Fibroblast of skin of back (primary cell): ENCODE results near the gene TAPT1. TPM values are rescaled to one million over a fixed set of nuclear protein-coding genes. Genes with fewer than 3 reads are reported as not detected.

Experiments
- DNase-seq: peaks from one replicate; pipeline ENCODE4 v3.0.0-alpha.2; 2013
- polyA plus RNA-seq, 2 experiments: library from polyadenylated mRNA; unstranded; fragments of 120-200 nt; gene quantifications; one replicate each; pipeline ENCODE4 v1.2.1, GENCODE V29; 2013; ENCODE audit not compliant: insufficient read length in 2 of 2

Gene TAPT1, protein sequence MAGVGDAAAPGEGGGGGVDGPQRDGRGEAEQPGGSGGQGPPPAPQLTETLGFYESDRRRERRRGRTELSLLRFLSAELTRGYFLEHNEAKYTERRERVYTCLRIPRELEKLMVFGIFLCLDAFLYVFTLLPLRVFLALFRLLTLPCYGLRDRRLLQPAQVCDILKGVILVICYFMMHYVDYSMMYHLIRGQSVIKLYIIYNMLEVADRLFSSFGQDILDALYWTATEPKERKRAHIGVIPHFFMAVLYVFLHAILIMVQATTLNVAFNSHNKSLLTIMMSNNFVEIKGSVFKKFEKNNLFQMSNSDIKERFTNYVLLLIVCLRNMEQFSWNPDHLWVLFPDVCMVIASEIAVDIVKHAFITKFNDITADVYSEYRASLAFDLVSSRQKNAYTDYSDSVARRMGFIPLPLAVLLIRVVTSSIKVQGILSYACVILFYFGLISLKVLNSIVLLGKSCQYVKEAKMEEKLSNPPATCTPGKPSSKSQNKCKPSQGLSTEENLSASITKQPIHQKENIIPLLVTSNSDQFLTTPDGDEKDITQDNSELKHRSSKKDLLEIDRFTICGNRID
- 11.9 TPM for polyA plus RNA-seq (2013, experiment 1 of 2; ENCODE audit: insufficient read length)
- polyA plus RNA-seq (2013, experiment 2 of 2; ENCODE audit: insufficient read length), result 12.0 TPM

DNA sequence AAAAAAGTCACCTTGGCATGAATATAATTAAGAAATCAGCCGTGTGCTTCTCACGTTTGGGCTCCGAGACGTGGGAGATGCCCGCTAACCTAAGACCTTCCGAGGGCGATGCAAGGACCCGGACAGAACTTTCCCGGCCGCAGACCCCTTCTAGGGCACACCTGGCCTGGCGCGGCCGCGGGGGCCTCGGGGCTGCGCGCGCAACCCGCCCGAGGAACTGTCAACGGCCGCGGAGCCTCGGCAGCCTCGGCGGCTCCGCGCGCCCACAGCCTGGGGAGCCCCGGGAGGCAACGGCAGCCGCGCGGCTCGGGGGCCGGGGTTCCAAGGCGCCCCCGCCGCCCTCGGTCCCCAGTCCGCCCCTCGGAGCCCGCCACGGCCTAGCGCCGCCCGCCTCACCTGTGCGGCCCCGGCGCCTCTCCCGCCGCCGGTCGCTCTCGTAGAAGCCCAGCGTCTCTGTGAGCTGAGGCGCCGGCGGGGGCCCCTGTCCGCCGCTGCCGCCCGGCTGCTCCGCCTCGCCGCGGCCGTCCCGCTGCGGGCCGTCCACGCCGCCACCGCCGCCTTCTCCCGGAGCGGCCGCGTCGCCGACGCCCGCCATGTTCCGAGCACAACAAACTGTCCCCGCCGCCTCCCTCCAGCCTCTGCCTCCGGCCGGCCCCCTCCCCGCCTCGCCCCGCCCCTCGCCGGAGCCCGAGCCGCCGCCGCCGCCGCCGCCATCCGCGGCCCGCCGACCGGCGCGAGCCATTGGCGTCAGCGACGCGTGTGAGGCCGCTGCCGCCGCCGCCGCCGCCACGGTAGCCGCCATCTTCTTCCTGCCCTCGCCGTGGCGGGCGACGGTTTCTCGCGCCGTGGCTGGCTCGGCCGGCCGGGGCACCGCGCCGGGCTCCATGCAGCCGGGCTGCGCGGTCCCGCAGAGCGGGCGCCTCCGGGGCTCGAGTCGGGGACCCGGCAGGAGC is at the start of gene TAPT1:
TSS of gene TAPT1 (minus strand) at position 609 of the 953 bp plus-strand sequence. CDS start at position 595, 14 bp downstream.
- DNase-seq, result peak; percentile 76

DNA sequence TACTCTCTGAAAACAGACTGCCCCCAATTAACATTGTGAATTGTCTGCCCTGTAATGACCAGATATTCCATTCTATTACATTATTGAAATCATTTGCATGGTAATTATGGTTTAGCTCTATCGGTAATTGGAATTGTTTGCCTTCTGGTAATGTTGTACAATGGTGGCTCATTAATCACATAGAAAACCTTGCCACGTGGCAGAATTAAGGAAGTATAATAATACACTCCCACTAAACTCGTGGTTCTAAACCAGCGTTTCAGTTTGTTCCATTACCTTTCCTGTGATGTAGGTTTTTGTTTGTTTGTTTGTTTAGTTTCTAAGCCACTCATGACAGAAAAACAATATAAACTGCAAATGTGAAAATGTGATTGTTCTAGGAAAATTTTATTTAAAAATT is 45.1 kb upstream of the TAPT1 start:
- DNase-seq, result no peak

DNA sequence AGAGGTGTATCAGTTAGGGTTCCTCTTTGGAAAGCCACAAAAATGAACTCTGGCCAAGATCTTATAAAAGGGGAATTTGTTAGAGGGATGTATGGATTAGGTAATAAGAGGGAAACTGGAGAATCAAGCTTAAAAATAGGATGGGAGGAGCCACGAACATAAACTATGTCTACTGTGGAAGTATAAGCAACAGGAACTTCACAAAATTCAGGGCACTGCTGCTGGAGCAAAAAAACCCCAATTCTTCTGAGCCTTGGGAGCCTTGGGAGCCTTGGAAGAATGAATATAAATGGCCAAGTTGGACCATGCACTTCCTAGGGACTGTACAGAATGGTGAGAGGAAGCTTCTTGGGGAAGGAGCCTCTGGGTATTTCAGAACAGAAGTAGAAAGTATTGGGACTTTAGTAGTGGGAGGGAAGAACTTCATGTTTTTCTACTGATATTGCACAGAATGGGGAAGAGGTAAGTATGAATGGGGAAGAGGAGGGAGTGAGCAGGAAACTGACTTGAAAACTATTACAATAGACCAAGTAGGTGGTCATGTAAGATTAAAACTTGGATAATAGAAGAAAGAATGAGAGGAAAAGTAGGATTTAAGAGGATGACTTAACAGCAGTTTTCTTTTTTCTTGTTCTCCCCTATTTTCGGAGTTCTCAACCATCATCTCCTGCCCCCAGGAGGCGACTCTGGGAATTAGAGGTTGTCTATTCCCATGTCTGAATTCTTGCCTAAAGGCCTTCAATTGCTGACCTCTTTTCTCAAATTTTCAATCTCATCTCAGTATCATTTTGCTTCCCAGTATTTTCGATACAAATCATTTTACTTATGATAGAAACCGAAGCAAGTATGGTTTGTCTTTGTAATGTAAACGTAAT is 44.4 kb upstream of the TAPT1 start:
- DNase-seq, result no peak

DNA sequence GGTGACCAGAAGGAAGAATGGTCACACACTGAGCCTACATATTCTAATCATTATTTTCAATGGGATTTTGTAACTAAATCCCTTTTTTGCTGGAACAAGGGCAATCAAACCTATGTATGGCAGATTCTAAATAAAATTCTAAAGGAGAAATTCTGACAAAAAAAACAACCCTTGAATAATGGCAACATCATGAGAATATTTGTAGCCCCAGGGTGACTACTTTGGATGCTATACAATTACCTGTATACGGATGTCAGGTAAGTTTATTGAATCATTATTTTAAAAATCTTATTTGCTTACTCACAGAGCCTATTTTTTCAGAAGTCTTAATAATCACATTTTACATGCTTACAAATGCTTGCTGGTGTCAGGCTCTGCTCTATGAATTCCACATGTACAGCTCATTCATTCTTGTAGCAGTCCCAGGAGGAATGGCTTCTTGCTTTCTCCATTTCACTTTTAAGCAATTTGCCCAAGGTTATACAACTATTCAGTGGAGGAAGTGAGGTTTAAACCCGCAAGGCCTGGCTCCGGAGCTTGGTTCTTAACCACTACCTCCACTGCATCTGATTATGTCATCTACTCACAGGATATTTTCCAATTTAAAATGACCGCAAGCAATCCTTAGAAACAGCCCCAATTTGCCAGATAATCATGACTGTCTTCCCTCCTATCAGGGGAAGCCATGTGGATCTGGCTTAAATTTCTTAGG is 43.6 kb upstream of the TAPT1 start:
- DNase-seq, result peak; percentile 97

DNA sequence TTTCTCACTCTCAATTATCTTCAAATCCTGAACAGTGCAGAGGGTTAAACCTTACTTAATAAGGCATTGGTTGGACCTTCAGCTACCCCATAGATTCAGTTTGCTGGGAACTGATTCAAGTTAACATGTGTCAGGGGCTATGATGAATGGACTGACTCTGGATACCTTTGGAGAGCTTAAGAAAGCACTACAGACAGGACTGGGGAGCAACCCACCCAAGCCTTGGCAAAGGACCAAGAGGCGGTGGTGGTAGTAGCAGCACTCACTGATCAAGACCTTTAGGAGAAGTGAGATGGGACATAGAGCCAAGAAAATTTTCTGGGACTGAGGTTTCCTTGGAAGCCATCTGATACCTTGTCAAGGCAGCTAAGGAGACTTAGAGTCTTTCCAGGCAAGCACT is 43.0 kb upstream of the TAPT1 start:
- no peak for DNase-seq

DNA sequence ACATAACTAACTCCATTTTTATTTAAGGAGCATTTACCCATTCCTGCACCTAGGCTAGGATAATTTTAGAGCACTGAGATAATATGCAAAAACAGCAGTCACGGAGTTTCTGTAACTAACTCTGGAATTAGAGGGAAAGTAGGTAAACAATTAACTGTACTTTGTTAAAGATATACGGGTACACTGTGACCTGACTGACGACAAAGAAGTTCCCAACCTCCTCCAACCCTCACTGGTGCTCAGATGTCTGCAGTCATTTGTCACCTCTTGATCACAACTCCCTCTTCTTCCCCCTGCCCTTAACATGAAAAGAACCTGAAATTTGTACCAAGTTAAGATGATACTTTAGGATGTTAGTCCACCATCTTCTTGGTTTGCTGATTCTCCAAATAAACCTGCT is 42.0 kb upstream of the TAPT1 start:
- no peak for DNase-seq

DNA sequence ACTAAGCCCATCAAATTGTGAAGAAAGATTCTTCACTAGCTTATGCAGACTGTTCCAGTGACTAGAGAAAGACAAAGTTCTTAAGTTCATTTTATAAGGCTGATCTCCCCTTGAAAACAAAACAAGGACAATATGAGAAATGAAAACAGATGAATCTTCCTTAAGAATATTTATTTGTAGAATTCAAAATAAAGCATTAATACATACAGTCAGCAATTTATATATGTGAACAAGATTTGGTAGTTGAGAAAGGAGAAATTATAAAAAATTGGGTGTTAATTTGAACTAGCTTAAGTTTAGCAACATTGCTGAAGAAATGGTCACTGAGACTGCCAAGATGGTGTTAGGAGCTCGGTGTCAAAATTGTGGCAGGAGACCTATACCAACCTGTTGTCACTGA is 41.4 kb upstream of the TAPT1 start:
- no peak for DNase-seq

DNA sequence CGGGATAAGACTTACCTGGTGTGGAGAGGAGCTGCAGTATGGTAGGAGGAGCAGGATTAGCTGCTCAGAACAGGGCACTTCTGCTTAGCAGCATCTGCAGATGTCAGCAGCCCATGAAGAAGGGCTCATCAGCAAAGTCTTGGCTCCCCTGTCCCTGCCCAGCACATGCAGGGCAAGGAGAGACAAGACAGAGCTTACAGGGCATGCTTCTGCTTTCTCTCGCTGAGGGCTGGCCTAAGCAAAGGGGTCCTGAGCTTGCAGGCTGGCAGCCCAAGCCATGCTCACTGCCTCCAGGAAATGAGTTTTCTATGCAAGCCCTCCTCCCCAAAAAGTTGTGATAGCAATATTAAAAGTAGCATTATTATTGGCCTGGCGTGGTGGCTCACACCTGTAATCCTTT is 39.5 kb upstream of the TAPT1 start:
- DNase-seq, result no peak

DNA sequence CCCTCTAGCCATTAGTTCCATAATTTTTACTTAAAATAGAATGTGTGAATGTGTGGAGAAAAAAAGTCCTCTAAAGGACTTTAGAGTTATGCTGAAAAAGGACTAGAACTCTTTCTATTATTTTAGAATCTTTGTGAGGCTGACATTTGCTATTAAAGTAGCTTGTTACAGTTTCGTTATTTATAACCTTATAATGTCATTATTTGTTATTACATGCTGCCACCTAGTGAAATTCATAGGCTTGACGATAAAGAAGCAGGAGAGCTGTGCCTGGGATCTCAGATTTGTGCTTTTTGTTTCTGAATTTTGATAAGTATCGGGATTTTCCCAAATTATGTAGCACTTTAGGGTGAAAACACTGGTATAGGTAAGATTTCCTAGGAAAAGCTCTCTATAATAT is 38.5 kb upstream of the TAPT1 start:
- DNase-seq, result peak; percentile 51

DNA sequence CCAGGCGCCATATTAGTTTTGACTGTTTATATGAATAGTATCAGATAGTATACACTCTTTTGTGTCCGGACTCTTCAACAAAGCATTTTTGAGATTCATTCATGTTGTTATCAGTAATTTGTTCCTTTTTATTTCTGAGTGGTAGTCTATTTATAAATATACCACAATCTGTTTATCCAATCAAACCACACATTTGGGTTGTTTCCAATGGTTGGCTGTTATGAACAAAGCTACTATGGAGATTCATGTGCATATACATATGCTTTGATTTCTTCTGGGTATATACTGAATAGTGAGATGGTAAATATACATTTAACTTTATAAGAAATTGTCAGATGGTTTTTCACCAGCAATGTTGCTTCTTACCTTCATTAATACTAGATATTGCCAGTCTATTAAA is 36.8 kb upstream of the TAPT1 start:
- DNase-seq, result no peak

DNA sequence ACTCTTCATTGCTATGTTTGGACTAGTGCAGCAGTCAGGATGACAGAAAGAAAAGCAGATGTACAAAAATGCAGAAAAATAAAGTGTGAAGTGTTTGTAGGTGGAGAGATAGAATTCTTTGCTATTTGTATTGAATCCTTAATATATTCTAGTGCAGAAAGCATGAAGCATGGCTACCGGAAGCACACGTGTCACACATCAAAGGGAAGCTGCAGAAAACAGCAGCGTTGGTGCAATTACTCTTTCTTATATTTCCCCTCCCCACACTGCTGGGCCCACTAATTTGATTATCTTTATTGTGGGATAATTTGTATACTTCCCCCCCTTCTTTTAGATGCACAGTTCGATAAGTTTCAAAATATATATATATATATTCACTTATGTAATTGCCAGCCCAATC is 35.9 kb upstream of the TAPT1 start:
- DNase-seq, result no peak

DNA sequence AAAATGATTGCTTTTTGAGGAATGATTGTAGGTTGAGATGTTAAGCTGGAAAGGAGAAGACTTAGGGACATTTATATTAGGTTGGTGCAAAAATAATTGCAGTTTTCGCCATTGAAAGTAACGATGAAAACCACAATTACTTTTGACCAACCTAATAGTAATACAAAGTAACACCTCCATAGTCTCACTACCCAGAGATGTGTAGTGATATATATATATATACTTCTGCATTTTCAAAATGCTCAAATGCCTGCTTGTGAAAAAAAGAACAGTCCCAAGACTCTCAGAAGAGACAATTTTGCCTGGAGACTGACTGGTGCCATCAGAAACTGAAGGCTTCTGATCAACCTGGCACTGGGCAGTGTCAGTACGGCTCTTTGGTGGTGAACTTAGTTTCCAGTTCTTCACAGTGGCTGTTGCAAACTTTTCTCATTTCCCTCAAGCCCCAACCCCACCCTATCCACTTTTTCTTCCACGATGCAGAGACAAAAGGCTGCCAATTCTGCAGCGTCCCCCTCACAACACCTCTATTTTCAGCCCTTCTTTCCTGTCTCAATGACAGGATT is 35.1 kb upstream of the TAPT1 start:
- DNase-seq, result no peak

DNA sequence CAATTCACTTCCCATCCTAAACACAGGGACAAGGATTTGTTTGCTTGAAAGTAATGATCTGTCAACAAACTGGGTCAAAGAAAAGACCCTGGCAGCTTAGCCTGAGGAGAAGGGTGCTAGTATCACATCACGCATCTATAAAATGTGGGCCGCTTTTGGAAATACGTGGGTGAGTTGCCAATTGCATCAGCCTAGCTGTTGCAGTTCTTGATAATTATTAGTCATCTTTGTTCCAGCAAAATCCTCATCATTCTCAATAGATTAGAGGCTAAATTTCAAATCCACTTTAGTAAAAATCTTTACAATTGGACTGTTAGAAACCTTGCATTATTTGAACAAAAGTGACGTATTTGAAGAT is 33.6 kb upstream of the TAPT1 start:
- DNase-seq, result no peak

DNA sequence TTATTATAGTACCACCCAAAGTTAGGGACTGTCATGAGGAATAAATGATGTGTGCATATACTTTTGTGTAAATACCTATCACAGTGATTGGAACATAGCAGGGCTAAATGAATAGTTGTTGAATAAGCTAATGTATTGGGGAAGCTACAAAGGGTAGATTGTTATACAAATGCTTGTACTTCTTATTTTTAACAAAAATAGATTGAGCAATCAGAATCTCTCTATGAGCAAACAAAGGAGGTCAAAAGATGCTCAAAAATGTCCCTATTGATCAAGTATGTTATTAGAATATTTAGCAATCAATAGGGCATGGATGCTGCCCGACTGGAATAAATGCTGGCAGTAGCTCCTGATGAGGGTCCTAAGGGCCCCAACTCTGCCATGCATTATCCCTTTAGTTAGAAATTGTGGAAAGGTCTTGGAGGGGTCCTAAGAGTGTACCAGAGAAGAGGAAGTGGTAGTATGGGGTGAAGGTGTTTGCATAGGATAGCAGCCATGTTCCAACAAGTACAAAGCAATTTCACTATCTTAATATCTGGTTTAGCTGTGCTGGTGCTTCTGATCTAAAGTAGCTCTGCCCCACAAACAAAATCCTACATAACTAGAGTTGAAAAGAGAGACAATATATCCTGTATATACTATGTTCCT is 33.1 kb upstream of the TAPT1 start:
- DNase-seq, result no peak

DNA sequence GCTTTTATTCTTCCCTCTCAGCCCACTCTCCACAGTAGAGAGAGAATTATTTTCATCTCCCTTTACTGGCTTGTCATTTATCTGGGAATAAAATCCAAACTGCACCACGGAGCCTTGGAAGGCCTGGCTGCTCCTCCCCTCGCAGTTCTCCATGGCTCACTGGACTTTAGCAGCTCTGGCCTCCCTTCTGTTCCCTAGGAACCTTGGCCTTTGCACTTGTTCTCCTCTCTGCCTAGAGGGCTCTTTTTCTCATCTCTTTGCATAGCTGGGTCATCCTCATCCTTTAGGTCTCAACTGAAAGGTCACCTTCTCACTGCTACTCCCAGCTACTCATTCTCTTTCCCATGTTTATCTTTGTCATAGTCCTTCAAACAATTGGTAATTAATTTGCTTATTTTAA is 31.3 kb upstream of the TAPT1 start:
- DNase-seq, result no peak

DNA sequence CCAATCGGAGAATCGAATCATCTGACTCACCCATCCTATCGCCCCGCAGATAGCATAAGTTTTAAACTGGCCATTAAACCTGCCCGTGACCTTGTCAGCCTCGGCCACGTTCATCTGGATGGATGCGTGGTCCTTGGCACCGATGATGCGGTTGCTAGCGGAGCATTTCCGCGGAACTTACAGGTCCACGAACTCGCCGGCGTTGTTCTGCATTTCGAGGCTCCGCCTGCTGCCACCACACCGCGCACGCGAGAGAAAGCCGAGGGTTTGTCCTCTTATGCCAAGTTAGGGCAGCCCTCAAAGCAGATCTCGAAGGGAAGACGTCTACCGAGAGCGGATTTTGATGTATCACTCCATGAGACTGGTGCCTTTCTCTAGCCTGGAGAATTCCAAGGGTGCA is 30.1 kb upstream of the TAPT1 start:
- DNase-seq, result no peak

DNA sequence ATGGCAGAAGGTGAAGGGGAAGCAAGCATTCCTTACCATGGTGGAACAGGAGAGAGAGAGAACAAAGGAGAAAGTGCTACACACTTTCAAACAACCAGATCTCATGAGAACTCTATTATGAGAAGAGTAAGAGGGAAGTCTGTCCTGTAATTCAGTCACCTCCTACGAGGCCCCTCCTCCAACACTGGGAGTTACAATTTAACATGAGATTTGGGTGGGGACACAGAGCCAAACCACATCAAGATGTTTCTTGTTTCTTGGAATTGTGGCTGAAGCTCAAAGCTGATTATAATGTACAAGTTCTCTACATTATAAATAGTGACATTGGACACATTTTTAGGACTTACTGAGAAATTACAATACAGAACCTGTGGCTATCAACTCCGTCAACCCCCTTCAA is 29.5 kb upstream of the TAPT1 start:
- no peak for DNase-seq

DNA sequence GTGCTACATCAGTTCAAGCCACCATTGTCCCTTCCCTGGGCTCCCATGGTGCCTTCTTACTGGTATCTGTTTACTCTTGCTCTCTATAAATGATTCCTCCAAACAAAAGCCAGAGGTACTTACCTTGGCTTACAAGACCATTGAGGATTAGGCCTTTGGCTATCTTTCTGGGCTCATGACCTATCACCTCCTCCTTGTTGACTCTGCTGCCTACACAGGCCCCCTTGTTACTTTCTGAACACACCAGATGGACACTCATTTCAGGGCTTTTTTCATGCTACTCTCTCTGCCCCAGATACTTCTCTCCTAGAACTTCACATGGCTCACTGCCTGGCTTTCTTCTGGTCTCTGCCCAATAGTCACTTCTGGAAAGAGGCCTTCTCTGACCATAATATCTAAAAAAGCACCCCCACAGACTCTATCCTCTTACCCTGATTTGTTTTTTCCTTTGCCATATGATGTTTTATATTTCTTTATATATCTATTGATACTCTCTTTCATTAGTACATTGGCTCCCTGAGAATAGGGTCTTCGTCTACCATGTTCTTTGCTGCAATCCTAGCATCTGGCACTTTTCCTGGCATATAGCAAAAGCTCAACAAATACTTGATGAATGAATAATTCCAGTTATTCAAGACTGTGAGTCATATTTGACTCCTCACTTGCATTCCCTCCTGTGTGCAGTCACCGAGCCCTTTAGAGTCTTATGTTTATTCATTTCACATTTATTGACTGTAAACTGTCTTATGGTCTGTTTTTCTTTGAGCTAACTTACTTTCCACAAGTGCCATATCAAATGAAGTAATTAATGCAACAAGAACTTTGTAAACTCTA is 27.1 kb upstream of the TAPT1 start:
- DNase-seq, result peak; percentile 90

DNA sequence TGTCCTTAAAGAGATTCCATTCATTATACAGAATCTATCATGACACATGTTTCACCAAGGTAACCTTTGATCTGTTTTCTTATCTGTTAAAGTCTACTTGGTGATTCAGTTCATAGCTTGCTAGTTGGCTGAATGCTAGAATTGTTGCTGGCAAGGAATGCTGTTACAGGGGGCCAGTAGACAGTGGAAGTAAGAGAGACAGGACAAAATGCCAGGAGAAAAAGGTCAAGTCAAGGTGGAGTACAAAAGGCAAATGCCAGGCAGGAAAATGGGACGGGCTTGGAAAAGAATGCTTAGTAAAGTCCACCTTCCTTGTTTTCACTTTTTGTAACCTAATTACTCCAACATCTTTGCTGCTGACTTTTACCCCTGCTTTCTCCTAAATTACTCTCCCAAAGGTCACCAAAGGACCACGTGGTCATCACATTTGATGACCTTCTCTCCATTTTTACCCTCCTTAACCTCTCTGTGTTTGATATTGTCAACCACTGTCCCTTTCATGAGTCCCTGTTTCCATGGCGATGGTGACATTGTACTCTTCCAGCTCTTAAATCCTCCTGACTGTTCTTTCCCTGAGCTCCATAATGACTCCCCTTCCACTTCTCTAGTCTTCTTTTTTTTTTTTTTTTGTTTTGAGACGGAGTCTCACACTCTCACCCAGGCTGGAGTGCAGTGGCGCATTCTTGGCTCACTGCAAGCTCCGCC is 24.5 kb upstream of the TAPT1 start:
- no peak for DNase-seq
